K562 (cell line): ENCODE data around the gene ULK3. TPM values are rescaled to one million over a fixed set of nuclear protein-coding genes. Genes with fewer than 3 reads are reported as not detected.

Experiments used
- ATAC-seq: fragments of 200-7000 bp; cut with Tn5 transposase; 3 replicates; pipeline ENCODE4 v1.9.1; 2020; ENCODE audit warnings: moderate library complexity
- BruUV-seq: library from RNA; stranded (reverse); fragments of 400-500 nt; replicated peaks from 2 replicates; lab custom pipeline; 2021; lab: Mats Ljungman, UMichigan
- CTCF ChIA-PET: fragments of 300-600 bp; formaldehyde crosslinking; extraction: SDS; loops from one replicate; lab custom pipeline; 2021; ENCODE audit warnings: low intra/inter-chr PET ratio; lab: Yijun Ruan, JAX
- POLR2A ChIA-PET: fragments of 300-600, 350-650 bp; sonication (Branson Sonifier 250); formaldehyde crosslinking; extraction: SDS; loops from one replicate; lab custom pipeline; 2021; ENCODE audit warnings: antibody characterized with exemption, inconsistent platforms; lab: Yijun Ruan, JAX
- DNase-seq, 4 experiments: peaks; one replicate each; pipeline versions ENCODE4 v3.0.0 to v3.0.0-alpha.2; 2011 to 2018; ENCODE audit warnings: low spot score in 3 of 4, mixed read lengths in 3 of 4; ENCODE audit errors: extremely low read depth in 1 of 4
- FAIRE-seq: peaks from 2 replicates; lab custom pipeline; 2011; peaks lifted over from hg19 to GRCh38; lab: Jason Lieb, UNC
- H2AFZ ChIP-seq: 2 replicates; pipeline ENCODE4 v1.6.0; 2011; ENCODE audit warnings: low read depth, low read length, control low read depth, inconsistent platforms
- H3K27ac ChIP-seq: fragments of 200-600 bp; 3 replicates; pipeline ENCODE4 v1.8.0; 2011; ENCODE audit warnings: low read depth, mild to moderate bottlenecking, control low read depth, inconsistent platforms, low read length, moderate library complexity, mixed read lengths; ENCODE audit errors: extremely low read depth
- H3K27me3 ChIP-seq, 2 experiments: fragments of 300-600 bp in 1 of 2; 2 replicates in 1 of 2; 3 replicates in 1 of 2; pipeline versions ENCODE4 v1.6.0 to v1.8.0; 2011; ENCODE audit warnings: inconsistent platforms in 2 of 2, low read length in 2 of 2, mild to moderate bottlenecking in 1 of 2, mixed read lengths in 1 of 2, moderate library complexity in 1 of 2; ENCODE audit not compliant: control insufficient read depth in 2 of 2, insufficient read depth in 2 of 2
- H3K36me3 ChIP-seq: fragments of 300-600 bp; 3 replicates; pipeline ENCODE4 v1.8.0; 2011; ENCODE audit warnings: mild to moderate bottlenecking, low read length, inconsistent platforms; ENCODE audit not compliant: control insufficient read depth, insufficient read depth
- H3K4me1 ChIP-seq, 2 experiments: fragments of 200-600 bp in 1 of 2; replicated peaks in 1 of 2; 2 replicates in 1 of 2; 3 replicates in 1 of 2; pipeline versions ENCODE4 v1.5.1 to v1.8.0; 2011; ENCODE audit warnings: inconsistent platforms in 2 of 2, low read length in 2 of 2, mild to moderate bottlenecking in 1 of 2, mixed read lengths in 1 of 2, moderate library complexity in 1 of 2; ENCODE audit not compliant: control insufficient read depth in 2 of 2, insufficient read depth in 2 of 2
- H3K4me2 ChIP-seq: 2 replicates; pipeline ENCODE4 v1.6.1; 2011; ENCODE audit warnings: low read length, control low read depth, inconsistent platforms, mixed read lengths; ENCODE audit not compliant: insufficient read depth
- H3K4me3 ChIP-seq: fragments of 200-600 bp; sonication (generic), shearing (Covaris generic); 2 replicates; pipeline ENCODE4 v1.5.1; 2016; ENCODE audit warnings: control low read depth, inconsistent platforms
- H3K79me2 ChIP-seq: fragments of 200-600 bp; 3 replicates; pipeline ENCODE4 v1.8.0; 2011; ENCODE audit warnings: low read length, inconsistent platforms; ENCODE audit not compliant: control insufficient read depth, insufficient read depth
- H3K9ac ChIP-seq, 2 experiments: 2 replicates each; pipeline versions ENCODE4 v1.6.0 to v1.6.1; 2011; ENCODE audit warnings: low read depth in 2 of 2, low read length in 2 of 2, control low read depth in 1 of 2, inconsistent platforms in 1 of 2, mild to moderate bottlenecking in 1 of 2, mixed read lengths in 1 of 2; ENCODE audit not compliant: insufficient read depth in 1 of 2
- H3K9me1 ChIP-seq: one replicate; pipeline ENCODE4 v1.6.0; 2011; ENCODE audit warnings: inconsistent platforms, mild to moderate bottlenecking, low read length, moderate library complexity; ENCODE audit not compliant: control insufficient read depth, insufficient read depth
- H3K9me3 ChIP-seq: replicated peaks from 2 replicates; pipeline ENCODE4 v1.5.1; 2011; ENCODE audit warnings: low read depth, low read length, inconsistent platforms; ENCODE audit not compliant: control insufficient read depth, insufficient read depth
- H4K20me1 ChIP-seq: replicated peaks from 2 replicates; pipeline ENCODE4 v1.6.1; 2011; ENCODE audit warnings: low read length, inconsistent platforms, mixed read lengths; ENCODE audit not compliant: control insufficient read depth, insufficient read depth
- CBFA2T3 ChIP-seq: fragments of 450-650 bp; IDR thresholded peaks from 2 replicates; pipeline ENCODE4 v1.6.1; 2017
- CSDE1 ChIP-seq, 2 experiments: fragments of 450-650 bp; IDR thresholded peaks; 2 replicates each; pipeline ENCODE4 v1.6.1; 2016; ENCODE audit warnings: mild to moderate bottlenecking in 1 of 2
- TAL1 ChIP-seq: fragments of 450-650 bp; IDR thresholded peaks from 2 replicates; pipeline ENCODE4 v1.6.1; 2016; ENCODE audit warnings: mild to moderate bottlenecking
- UBTF ChIP-seq, 2 experiments: IDR thresholded peaks; 2 replicates each; pipeline ENCODE4 v1.6.1; 2012; ENCODE audit warnings: improper control_type of control experiment in 2 of 2, low read depth in 2 of 2, low read length in 2 of 2, borderline replicate concordance in 1 of 2
- ZNF707 ChIP-seq: fragments of 250-450 bp; sonication (Bioruptor Pico); conservative IDR thresholded peaks from 2 replicates; pipeline ENCODE4 v1.8.0; 2022; ENCODE audit warnings: inconsistent platforms, mild to moderate bottlenecking, moderate library complexity
- WGBS: fragments of 100-300 bp; shearing (Covaris generic); methylation state at CpG from one replicate; pipeline ENCODE4 v1.1.6; 2016; ENCODE audit warnings: low coverage, mixed read lengths; ENCODE audit not compliant: insufficient coverage; ENCODE audit errors: missing lambda C conversion rate; 5-methylcytosine and 5-hydroxymethylcytosine counted together
- in situ Hi-C: fragments of 300-500 bp; cut with MboI; formaldehyde crosslinking; loops from 4 replicates; pipeline ENCODE4 v1.15.0; 2018; ENCODE audit warnings: inconsistent platforms, mixed read lengths
- intact Hi-C: fragments of 100-400 bp; cut with micrococcal nuclease; formaldehyde crosslinking; loops from 2 replicates; pipeline ENCODE4 v1.14.2; 2022
- polyA plus RNA-seq, 8 experiments: library from polyadenylated mRNA; depleted of rRNA in 4 of 8; stranded (reverse) in 5 of 8; unstranded in 3 of 8; fragments of >200 nt; fragmentation: Nextera tagmentation in 2 of 8; fragmentation: Illumina TruSeq in 1 of 8; extraction: Ambion mirVana in 2 of 8; extraction: Trizol in 1 of 8; gene quantifications; 2 replicates each; pipeline versions ENCODE4 v1.2.1 to v1.2.3, GENCODE V29; 2011 to 2014; ENCODE audit warnings: inconsistent platforms in 1 of 8, missing spikeins in 1 of 8
- total RNA-seq, 7 experiments: library from RNA; depleted of rRNA in 6 of 7; stranded (reverse); fragments of >200 nt in 6 of 7; fragmentation: Illumina TruSeq in 2 of 7; extraction: Trizol in 2 of 7; gene quantifications; 2 replicates each; pipeline versions ENCODE4 v1.2.1 to v1.2.3, GENCODE V29; 2011 to 2021; ENCODE audit warnings: low replicate concordance in 1 of 7
- TF ChIP-seq, protein P1 (sequence below): sonication (generic); formaldehyde crosslinking; IDR thresholded peaks from 2 replicates; pipeline ENCODE4 v1.9.0; 2022; ENCODE audit warnings: mild to moderate bottlenecking, missing genetic modification reagents

The ULK3 gene
- total and polyA plus RNA-seq, 9 of the 15 experiments (the other 6 are each of a cell fraction or from before 2014, with no cell fraction given): 0.68 to 68.0 (median 34.9) TPM

- no peak for TF ChIP-seq UBTF (IDR thresholded peaks at IDR 0.05; ENCODE audit: borderline replicate concordance in 1 of 2, low read depth in 2 of 2, low read length in 2 of 2)
- peak; percentile 65 for TF ChIP-seq CBFA2T3
- TF ChIP-seq TAL1: peak; percentile 38; the same call in 1 of the 2 replicates
Observed at GRCh38 chr15:74867466-74868038, 24.6 kb upstream of the ULK3 start (continued).

- POLR2A ChIA-PET: interaction anchor here (1.2 kb wide), 1 partner anchor 8 kb away, joined by 5 read pairs; no protein-coding TSS in a partner anchor
- H3K4me1 ChIP-seq: peaks cover 7 to 21% of the 10 kb centered on the region in 2 experiments; a peak in 3 of 5 replicates
- no TSS peak for BruUV-seq
Observed at GRCh38 chr15:74866090-74866489, 23.1 kb upstream of the ULK3 start.

More at GRCh38 chr15:74866090-74866489, 23.1 kb upstream of the ULK3 start:
- 83% methylated on average over 6 of the region's 6 CpGs for WGBS
- Histone ChIP-seq H3K79me2 (peaks cover 61% of the 10 kb centered on the region), H3K4me2 (no peak overlapping the region), H4K20me1 (0 out of 2 replicates have a peak, but pooled peaks cover 5% of the 10 kb centered on the region), H3K9me3 (no peaks in the 10 kb centered on the region; the same call in 1 of the 2 replicates), H3K27ac (no peak overlapping the region), H2AFZ (no peak overlapping the region), H3K27me3 (no peaks in the 10 kb centered on the region), H3K9me1 (peaks cover 7% of the 10 kb centered on the region), H3K36me3 (peaks cover 44% of the 10 kb centered on the region), H3K9ac (no peak overlapping the region), H3K4me3 (no peak overlapping the region)
- TF ChIP-seq ZNF707 (CRISPR knock-in tag): no peak
- TF ChIP-seq CSDE1 (IDR thresholded peaks at IDR 0.05): no peak
- TF ChIP-seq, protein P1, sequence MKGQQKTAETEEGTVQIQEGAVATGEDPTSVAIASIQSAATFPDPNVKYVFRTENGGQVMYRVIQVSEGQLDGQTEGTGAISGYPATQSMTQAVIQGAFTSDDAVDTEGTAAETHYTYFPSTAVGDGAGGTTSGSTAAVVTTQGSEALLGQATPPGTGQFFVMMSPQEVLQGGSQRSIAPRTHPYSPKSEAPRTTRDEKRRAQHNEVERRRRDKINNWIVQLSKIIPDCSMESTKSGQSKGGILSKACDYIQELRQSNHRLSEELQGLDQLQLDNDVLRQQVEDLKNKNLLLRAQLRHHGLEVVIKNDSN (CRISPR knock-in tag): no peak
- ATAC-seq: 0 out of 3 replicates have a peak, but pooled peaks have one; percentile 23
- CTCF ChIA-PET: no interaction called here
- in situ Hi-C loops: no loop called here
- no peak for FAIRE-seq
- peak in 1 of 4 experiments; percentile 11 for DNase-seq
- intact Hi-C loops: no loop called here
